Hepatocyte (in vitro differentiated cells): ENCODE data around the gene DOCK4. TPM values are rescaled to one million over a fixed set of nuclear protein-coding genes. Genes with fewer than 3 reads are reported as not detected.
A peak's percentile ranks its signal among the peaks of the same experiment; 100 is the strongest.

Source experiments
- DNase-seq: peaks from one replicate; pipeline ENCODE4 v3.0.0-alpha.2; 2016; ENCODE audit warnings: low spot score
- H2AFZ ChIP-seq: fragments of 200-600 bp; sonication (generic); 2 replicates; pipeline ENCODE4 v1.6.0; 2016; ENCODE audit warnings: antibody characterized with exemption, mild to moderate bottlenecking
- H3K27ac ChIP-seq: fragments of 200-600 bp; sonication (generic); 2 replicates; pipeline ENCODE4 v1.5.1; 2016; ENCODE audit warnings: mild to moderate bottlenecking
- H3K27me3 ChIP-seq: fragments of 200-600 bp; sonication (generic); 2 replicates; pipeline ENCODE4 v1.6.1; 2016
- H3K36me3 ChIP-seq: fragments of 200-600 bp; sonication (generic); replicated peaks from 2 replicates; pipeline ENCODE4 v1.5.1; 2016; ENCODE audit warnings: low read depth; ENCODE audit not compliant: insufficient read depth
- H3K4me1 ChIP-seq: fragments of 200-600 bp; sonication (generic); 2 replicates; pipeline ENCODE4 v1.5.1; 2016; ENCODE audit warnings: mild to moderate bottlenecking, moderate library complexity; ENCODE audit not compliant: insufficient read depth
- H3K4me2 ChIP-seq: fragments of 200-600 bp; sonication (generic); 2 replicates; pipeline ENCODE4 v1.6.0; 2016
- H3K4me3 ChIP-seq: fragments of 200-600 bp; sonication (generic); 2 replicates; pipeline ENCODE4 v1.5.1; 2016; ENCODE audit warnings: mild to moderate bottlenecking
- H3K79me2 ChIP-seq: fragments of 200-600 bp; sonication (generic); 2 replicates; pipeline ENCODE4 v1.6.0; 2017; ENCODE audit warnings: mild to moderate bottlenecking
- H3K9me2 ChIP-seq: fragments of 200-600 bp; sonication (generic); replicated peaks from 2 replicates; pipeline ENCODE4 v1.6.0; 2017; ENCODE audit warnings: mild to moderate bottlenecking; ENCODE audit not compliant: insufficient read depth
- H3K9me3 ChIP-seq: fragments of 200-600 bp; sonication (generic); 2 replicates; pipeline ENCODE4 v1.5.1; 2016; ENCODE audit warnings: low read depth, mild to moderate bottlenecking
- H4K20me1 ChIP-seq: fragments of 200-600 bp; sonication (generic); 2 replicates; pipeline ENCODE4 v1.6.0; 2016; ENCODE audit warnings: mild to moderate bottlenecking; ENCODE audit not compliant: insufficient read depth, poor library complexity, severe bottlenecking
- EZH2 ChIP-seq: fragments of 200-600 bp; sonication (generic); IDR thresholded peaks from 2 replicates; pipeline ENCODE4 v1.6.1; 2016; ENCODE audit warnings: antibody characterized with exemption, mild to moderate bottlenecking, borderline replicate concordance
- EZH2phosphoT487 ChIP-seq: fragments of 200-600 bp; sonication (generic); IDR thresholded peaks from one replicate; pipeline ENCODE4 v1.6.1; 2018; ENCODE audit warnings: antibody characterized with exemption, mild to moderate bottlenecking, low read depth, moderate library complexity; ENCODE audit not compliant: unreplicated experiment, severe bottlenecking
- WGBS: methylation state at CpG from one replicate; pipeline ENCODE4 v1.1.6; 2016; ENCODE audit warnings: low lambda C conversion rate; ENCODE audit errors: missing lambda C conversion rate; 5-methylcytosine and 5-hydroxymethylcytosine counted together
- polyA plus RNA-seq: library from polyadenylated mRNA; unstranded; fragments of >200 nt; fragmentation: Nextera tagmentation; extraction: Ambion mirVana; gene quantifications from 2 replicates; pipeline ENCODE4 v1.2.1, GENCODE V29; 2016
- total RNA-seq: library from RNA; depleted of rRNA; stranded (reverse); fragments of >200 nt; gene quantifications from 2 replicates; pipeline ENCODE4 v1.2.3, GENCODE V29; 2014
- TF ChIP-seq, protein P1 (sequence below): fragments of 200-600 bp; sonication (generic); IDR thresholded peaks from 2 replicates; pipeline ENCODE4 v1.5.1; 2016; ENCODE audit warnings: antibody characterized with exemption, mild to moderate bottlenecking; ENCODE audit not compliant: poor library complexity

Gene DOCK4
- total and polyA plus RNA-seq, 2 experiments from 2014 or later = 4.4 to 22.9 TPM

GRCh38 chr7:111942450-111943081, 263.6 kb downstream of the DOCK4 start:
- Histone ChIP-seq H3K4me3 (no peak overlapping the region), H3K36me3 (no peaks in the 10 kb centered on the region), H3K27me3 (no peaks in the 10 kb centered on the region), H4K20me1 (no peaks in the 10 kb centered on the region), H3K9me3 (no peaks in the 10 kb centered on the region), H3K4me2 (no peak overlapping the region), H3K4me1 (peaks cover 4% of the 10 kb centered on the region), H3K27ac (peak overlapping the region; percentile 73), H2AFZ (no peak overlapping the region), H3K79me2 (no peaks in the 10 kb centered on the region), H3K9me2 (no peaks in the 10 kb centered on the region)
- peak; percentile 14 for DNase-seq
- TF ChIP-seq, protein P1, sequence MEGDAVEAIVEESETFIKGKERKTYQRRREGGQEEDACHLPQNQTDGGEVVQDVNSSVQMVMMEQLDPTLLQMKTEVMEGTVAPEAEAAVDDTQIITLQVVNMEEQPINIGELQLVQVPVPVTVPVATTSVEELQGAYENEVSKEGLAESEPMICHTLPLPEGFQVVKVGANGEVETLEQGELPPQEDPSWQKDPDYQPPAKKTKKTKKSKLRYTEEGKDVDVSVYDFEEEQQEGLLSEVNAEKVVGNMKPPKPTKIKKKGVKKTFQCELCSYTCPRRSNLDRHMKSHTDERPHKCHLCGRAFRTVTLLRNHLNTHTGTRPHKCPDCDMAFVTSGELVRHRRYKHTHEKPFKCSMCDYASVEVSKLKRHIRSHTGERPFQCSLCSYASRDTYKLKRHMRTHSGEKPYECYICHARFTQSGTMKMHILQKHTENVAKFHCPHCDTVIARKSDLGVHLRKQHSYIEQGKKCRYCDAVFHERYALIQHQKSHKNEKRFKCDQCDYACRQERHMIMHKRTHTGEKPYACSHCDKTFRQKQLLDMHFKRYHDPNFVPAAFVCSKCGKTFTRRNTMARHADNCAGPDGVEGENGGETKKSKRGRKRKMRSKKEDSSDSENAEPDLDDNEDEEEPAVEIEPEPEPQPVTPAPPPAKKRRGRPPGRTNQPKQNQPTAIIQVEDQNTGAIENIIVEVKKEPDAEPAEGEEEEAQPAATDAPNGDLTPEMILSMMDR = no peak
- TF ChIP-seq EZH2phosphoT487 (no peak), EZH2 (no peak)
- 77% methylated on average over 5 of the region's 5 CpGs for WGBS

GRCh38 chr7:111937163-111937562, 269.0 kb downstream of the DOCK4 start:
- Histone ChIP-seq H3K36me3 (no peaks in the 10 kb centered on the region), H3K79me2 (no peaks in the 10 kb centered on the region), H3K9me2 (no peaks in the 10 kb centered on the region), H2AFZ (no peak overlapping the region), H3K9me3 (no peaks in the 10 kb centered on the region), H4K20me1 (no peaks in the 10 kb centered on the region), H3K4me3 (no peak overlapping the region), H3K4me1 (no peaks in the 10 kb centered on the region), H3K27me3 (no peaks in the 10 kb centered on the region), H3K27ac (no peak overlapping the region), H3K4me2 (no peak overlapping the region)
- DNase-seq = no peak
- 97% methylated on average over 1 of the region's 1 CpG for WGBS
- TF ChIP-seq EZH2phosphoT487 = no peak

DNA sequence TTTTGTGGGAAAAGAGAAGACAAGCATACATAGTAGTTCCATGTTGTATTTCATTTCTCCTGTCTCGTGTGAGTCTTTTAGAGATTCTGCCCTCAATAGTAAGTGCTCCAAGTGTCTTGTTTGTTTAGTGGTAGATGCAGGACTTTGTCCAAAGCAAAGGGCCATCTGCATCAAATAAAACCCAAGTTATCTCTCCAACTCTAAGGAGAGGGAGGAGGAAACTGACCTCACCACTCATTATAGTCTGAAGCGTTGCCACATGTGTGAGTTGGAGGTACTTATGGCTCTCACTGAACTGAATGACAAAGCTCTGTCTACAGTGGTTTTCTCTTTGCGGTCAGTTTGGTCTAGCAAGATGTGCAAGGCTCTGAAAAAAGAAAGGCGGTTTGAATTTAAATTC, 272.6 kb downstream of the DOCK4 start:
- Histone ChIP-seq H3K9me2 (no peaks in the 10 kb centered on the region), H3K9me3 (no peaks in the 10 kb centered on the region), H4K20me1 (no peaks in the 10 kb centered on the region), H3K27me3 (no peaks in the 10 kb centered on the region), H2AFZ (no peak overlapping the region), H3K4me2 (no peak overlapping the region), H3K27ac (peak overlapping the region; percentile 32), H3K36me3 (no peaks in the 10 kb centered on the region), H3K4me3 (no peak overlapping the region), H3K79me2 (no peaks in the 10 kb centered on the region), H3K4me1 (peaks cover 6% of the 10 kb centered on the region)
- 79% methylated on average over 4 of the region's 4 CpGs for WGBS
- no peak for TF ChIP-seq EZH2
- no peak for TF ChIP-seq EZH2phosphoT487
- TF ChIP-seq, protein P1 = no peak
- DNase-seq = peak; percentile 27

GRCh38 chr7:111931958-111932357, 274.2 kb downstream of the DOCK4 start:
- Histone ChIP-seq H4K20me1 (no peaks in the 10 kb centered on the region), H3K36me3 (no peaks in the 10 kb centered on the region), H3K4me2 (no peak overlapping the region), H3K4me1 (peaks cover 6% of the 10 kb centered on the region), H3K79me2 (no peaks in the 10 kb centered on the region), H3K9me3 (no peaks in the 10 kb centered on the region), H3K9me2 (no peaks in the 10 kb centered on the region), H2AFZ (no peak overlapping the region), H3K27me3 (no peaks in the 10 kb centered on the region), H3K4me3 (no peak overlapping the region), H3K27ac (peak overlapping the region; percentile 85)
- 91% methylated on average over 1 of the region's 1 CpG for WGBS
- no peak for TF ChIP-seq EZH2phosphoT487
- TF ChIP-seq, protein P1 = no peak
- no peak for TF ChIP-seq EZH2
- no peak for DNase-seq
